Activated CD8-positive, alpha-beta memory T cell treated with anti-CD3 and anti-CD28 coated beads, Interleukin-2, amount 50 U/mL, for 24 hours (primary cell): ENCODE results near the gene FAM83E.
"Not testable (repeated sequence)": the region's sequence is repeated elsewhere in the genome, so short reads cannot be mapped to it uniquely, and the experiment has no call there.

ENCODE experiments used
- DNase-seq: peaks from one replicate; pipeline ENCODE4 v3.0.0-alpha.2; 2020; ENCODE audit errors: extremely low read depth

FAM83E gene

DNA sequence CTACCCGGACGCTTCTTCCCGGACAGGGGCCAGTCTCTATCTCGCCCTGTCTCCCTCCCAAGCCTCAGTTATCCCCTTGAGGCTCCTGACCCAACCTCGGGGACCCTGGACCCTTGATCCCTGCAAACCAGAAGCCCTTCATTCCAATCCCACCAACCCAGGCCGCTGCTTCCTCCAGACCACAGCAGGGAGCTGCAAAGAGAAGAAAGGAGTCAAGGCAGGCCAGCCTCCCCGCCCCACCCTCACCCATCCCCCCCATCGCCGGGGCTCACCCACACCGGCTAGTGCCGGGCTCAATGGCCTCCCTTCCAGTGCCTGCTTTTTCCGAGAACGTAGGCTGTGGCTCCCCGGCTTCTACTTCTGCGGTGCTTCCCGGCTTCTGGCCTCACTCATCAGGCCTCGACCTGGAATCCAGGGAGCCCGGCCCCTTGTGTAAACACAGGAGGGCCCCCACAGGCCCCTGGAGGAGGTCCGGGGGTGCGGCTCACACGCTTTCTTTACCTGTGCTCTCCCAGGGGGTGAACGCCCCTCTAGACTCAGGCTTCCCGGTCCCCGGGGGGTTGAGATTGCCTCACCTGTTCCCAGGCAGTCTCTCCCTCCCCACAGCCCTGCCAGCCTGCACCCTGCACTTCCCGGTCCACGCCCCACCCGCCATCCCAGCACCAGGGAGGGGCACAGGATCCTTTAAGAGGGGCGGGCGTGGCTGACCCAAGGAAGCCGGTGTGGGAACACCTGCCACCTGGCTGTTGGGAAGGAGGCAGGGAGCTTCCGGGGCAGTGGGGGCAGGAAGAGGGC, at the start of gene FAM83E:
Gene FAM83E, minus strand, starts transcription at position 641 of the 795 bp plus-strand sequence. CDS start 1,704 bp downstream, outside the sequence.
- DNase-seq, result no peak

DNA sequence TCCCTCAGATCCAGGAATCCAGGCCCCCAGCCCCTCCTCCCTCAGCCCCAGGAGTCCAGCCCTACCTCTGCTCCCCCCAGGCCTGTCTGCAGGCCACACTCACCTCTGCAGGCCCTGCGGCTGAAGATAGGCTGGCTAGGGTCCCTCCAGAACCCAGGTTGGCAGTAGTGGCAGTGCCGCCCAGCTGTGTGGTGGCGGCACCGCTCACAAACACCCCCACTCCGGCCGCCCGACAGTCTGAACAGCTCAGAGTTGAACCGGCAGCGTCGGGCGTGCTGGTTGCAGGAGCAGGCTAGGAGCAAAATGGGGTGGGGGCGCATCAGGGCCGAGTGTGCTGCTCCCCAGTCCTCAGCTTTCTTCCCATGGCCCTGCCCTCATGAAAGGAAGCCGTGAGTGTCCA, 49.6 kb upstream of the FAM83E start:
- no peak for DNase-seq

DNA sequence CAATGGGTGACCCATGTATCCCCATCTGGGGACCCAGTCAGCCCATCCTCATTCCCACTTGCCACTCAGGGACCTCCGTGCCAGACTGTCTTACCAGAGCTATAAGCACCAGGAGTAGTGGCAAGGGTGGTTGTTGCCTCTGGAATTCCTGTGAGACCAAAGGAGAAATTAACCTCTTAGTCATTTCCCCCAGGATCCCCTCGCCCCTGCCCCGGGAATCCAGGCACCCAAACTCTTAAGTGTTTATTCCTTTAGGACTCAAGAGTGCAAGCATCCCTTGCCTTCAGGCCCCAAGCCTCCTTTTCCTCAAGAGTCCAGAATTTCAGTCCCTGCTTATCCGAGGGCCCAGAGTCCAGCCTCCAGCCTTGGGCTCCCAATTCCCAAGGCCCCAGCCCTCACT, 48.8 kb upstream of the FAM83E start:
- no peak for DNase-seq

DNA sequence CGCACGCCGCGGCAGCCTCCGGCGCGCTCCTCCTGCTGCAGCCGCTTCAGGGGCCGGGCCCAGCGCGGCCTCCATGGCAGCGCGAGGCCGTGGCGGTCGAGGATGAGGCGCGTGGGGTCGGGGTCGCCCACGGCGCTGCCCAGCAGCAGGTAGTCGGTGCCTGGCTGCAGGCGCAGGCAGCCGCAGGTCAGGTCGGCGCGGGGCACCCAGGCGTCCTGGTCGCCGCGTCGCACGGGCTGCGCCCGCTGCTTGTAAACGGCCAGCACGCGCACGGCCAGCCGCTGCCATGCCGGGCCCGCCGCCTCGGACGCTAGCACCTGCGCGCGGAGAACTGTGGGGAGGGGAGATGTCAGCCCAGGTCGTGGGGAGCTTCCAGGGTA, 46.8 kb upstream of the FAM83E start:
- no peak for DNase-seq

DNA sequence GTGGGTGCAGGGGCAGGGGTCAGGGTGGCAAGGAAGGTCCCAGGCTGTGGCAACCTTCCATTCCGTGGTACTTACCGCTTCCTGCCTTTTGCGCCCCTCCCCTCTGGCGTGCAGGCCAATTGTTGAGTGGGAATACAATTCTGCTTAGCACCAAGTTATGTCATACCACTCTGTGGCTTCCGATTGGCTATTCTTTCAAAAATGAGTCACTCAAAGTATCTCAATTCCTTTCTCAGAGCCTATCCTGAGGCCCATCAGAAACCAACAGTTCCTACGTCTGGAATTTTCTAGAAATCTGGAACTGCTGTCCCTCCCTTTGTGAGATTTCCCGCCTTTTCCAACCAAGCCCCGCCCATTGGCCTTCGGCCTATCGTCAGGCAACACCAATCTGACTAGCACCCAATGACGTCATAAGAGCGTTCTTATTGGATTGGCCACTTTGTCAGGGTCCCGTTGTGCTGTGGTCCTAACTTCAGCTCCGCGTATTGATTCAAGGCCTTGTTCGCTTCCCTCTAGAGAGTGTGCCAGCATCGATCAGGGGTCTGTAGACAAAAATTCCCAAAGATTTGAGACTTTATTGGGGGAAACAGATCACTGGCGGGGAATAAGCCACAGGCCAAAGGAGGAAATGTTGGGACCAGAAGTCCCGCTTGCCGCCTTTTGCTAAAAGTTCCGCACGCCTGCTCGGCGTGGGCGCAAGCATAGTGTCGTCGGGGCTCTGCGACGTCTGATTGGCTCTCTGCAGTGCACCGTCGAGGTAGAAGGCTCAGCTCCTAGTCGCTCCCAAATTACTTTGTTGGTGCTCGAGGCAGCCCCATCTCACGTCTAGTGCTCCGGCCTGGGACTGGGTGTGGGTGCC, 46.2 kb upstream of the FAM83E start:
- peak; percentile 63 for DNase-seq

DNA sequence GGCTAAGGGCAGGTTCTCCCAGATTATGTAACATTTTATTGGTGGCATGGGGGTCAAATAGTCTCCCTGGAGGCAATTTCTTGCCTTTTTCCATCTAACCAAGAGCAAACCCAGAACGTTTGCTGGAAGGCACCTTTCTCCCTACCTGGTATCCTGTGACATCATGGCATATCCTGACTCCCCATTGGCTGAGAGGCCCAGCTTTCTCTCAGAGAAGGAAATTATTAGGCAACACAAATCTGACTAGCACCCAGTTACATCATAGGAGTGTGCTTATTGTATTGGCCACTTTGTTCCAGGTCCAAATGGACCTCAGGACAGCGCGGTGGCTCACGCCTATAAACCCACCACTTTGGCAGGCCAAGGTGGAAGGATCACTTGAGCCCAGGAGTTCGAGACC, 44.9 kb upstream of the FAM83E start:
- no peak for DNase-seq

DNA sequence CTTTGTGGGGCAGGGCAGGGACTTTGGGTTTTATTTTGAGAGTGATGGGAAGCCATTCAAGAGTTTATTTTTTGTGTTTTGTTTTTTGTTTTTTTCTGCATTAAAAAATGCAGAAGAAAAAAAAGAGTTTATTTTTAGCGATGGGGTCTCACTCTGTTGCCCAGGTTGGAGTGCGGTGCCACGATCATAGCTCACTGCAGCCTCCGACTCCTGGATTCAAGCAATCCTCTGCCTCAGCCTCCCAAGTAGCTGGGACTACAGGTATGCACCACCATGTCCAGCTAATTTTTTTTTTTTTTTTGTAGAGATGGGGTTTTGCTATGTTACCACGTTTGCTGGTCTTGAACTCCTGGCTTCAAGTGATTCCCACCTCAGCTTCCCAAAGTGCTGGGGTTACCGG, 43.6 kb upstream of the FAM83E start:
- DNase-seq, result no peak

DNA sequence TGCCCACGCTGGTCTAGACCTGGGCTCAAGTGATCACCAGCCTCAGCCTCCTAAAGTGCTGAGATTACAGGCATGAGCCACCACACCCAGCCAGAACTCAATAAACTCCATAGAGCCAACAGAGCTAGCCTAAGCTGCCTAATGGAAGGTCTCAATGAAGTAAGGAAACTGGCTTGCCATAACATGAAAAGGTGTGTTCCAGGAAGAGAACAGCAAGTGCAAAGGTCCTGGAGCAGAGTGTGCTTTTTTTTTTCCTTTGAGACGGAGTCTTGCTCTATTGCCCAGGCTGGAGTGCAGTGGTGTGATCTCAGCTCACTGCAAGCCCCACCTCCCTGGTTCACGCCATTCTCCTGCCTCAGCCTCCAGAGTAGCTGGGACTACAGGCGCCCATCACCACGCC, 43.0 kb upstream of the FAM83E start:
- not testable (repeated sequence) for DNase-seq

DNA sequence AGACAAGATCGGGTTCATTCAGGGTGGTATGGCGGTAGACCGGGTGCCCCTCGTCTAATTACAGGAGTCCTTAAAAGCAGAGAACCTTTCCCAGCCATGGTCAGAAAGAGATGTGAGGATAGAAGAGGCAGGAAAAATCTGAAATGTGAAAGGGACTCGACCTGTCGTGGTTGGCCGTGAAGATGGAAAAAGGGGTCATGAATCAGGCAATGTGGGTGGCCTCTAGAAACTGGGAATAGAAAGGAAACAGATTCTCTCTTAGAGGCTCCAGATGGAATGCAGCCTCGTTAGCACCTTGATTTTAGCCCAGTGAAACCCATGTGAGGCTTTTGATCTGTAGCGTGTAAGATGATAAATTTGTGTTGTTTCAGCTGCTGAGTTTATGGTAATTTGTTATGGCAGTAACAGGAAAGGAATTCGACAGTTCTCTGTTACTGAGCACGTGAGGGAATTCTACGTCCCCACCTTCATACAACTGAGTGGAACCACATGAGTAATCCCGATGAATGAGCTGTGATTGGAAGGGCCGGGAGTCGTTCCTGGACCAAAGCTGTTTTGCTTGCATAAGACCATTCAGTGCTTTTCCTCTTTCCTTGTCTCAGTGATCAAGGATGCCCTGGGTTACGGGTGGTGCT, 42.1 kb upstream of the FAM83E start:
- DNase-seq, result no peak

DNA sequence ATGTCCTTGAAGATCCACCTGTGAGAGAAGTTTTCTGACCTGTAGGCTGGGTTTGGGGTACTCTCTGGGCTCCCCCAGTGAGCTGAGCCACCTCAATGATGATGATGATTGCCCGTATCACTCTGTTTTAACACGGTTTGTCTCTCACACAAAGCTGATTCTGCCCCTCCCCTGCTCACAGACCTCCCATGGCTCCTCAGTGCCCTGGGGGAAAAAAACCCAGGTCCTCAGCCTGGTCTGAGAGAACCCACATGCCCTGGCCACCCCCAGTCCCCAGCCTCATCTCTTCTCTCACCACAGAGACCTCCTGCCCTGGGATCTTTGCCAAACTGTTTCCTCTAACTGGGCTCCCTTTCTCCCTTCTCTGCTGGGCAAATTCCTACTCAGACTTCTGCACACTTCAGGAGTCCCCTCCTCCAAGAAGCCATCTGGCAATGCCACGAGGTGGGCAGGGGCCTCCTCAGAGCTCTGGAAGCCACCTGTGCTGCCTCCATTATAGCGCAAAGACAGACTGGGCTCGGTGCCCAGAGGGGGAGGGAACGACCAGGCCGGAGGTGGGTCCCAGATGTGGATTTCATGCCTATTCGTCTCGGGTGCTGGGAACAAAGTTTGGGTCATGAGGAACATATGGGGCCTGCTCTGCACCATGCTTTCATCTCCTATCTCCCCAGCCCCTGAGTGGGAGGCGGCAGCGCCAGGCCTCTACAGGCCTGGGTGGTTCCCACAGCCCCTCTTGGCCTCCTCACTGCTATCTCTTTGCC, 39.6 kb upstream of the FAM83E start:
- no peak for DNase-seq

DNA sequence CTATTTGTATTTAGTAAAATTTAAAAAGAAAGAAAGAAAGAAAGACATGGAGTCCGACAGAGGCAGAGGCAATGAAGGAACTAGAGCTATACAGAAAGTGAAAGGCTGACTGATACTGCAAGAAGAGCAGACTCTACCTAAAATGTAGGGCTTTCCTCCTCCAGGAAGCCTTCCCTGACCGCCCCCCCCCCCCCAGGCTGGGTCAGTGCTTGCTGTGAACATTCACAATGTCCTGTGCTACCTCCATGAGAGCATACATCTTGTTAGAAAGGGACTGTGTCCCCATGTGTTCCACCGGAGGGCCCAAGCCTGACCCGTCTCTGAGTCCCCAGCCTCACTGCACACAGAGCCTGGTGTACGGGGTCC, 36.8 kb upstream of the FAM83E start:
- DNase-seq, result no peak

DNA sequence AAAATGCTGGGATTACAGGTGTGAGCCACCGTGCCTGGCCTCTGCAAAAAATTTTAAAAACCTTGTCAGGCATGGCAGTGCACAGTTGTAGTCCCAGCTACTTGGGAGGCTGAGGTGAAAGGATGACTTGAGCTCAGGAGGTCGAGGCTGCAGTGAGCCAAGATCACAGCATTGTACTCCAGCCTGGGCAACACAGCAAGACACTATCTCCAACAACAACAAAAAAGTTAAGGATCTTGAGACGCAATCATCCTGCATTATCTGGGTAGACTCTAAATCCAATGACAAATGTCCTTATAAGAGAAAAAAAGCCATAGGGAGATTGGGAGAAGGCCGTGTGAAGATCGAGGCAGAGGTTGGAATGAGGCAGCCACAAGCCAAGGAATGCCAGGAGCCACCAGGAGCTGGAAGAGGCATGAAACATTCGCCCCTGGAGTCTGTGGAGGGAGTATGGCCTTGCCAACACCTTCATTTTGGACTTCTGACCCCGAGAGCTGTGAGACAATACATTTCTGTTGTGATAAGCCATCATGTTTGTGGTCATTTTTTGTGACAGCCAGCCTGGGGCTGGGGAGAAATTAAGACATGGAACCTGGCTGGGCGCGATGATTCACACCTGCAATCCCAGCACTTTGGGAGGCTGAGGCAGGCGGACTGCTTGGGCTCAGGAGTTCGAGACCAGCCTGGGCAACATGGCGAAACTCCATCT, 36.3 kb upstream of the FAM83E start:
- DNase-seq, result no peak

DNA sequence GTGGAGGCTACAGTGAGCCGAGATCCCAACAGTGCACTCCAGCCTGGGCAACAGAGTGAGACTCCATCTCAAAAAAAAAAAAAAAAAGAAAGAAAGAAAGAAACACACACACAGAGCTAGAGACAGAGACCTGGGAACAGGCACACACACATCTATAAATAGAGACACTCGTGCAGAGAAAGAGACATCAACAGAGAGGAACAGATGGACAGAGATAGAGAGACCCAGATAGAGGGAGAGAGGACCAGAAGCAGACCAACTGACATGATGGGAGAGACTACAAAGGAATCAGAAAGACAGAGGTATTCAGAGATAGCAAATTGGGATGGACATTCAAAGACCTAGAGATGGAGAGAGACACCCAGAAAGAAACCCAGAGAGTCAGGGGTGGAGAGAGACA, 33.3 kb upstream of the FAM83E start:
- DNase-seq, result no peak

DNA sequence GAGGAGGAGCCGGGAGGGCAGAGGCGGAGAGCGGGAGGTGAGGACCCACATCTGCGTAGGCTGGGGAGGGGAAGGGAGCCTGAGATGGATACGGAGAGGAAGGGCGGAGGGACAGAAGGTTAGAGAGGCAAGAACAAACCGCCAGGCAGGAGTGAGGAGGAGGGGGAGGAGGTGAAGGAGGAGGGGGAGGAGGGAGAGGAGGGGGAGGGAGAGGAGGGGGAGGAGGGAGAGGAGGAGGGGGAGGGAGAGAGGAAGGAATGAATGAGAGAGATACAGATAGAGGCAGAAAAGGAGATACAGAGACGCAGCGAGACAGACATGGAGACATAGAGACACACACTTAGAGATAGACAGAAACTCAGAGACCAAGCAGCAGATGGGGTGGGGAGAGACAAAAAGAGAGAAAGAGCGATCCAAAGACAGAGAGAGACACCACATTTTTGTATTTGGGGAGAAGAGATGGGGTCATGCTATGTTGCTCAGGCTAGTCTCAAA, 31.9 kb upstream of the FAM83E start:
- DNase-seq, result no peak

DNA sequence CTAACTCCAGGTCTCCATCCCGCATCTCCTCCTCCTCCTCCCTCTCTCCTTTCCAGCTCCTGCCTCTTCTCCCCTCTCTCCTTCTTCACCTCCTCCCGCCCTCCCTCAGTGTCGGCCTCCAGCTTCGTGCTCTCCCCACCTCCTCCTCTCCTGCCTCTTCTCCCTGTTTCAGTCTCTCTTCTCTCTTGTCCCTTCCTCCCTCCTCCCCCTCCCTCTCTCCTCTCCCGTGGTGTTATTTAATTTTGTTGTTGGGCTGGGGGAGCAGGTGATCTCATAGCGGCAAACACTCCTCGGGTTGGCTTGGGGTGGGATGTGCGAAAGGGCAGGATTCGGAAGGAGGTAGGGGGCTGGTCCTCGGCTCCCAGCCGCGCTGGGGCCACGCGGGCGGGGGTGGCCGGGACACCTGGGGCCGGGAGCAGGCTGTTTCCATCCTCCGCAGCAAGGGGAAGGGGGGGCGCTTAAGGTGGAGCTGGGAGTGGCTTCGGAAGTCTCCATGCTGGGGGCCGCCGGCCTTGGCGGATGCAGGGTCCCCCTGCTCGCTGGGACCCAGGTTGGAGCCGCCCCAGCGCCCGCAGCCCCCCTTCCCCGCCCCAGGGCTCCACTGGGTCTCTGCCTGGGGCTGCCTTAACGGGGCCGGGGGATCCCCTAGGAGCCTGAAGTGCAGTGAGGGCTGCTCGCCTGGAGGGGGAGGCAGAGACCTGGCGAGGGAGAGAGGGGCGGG, 31.3 kb upstream of the FAM83E start, which contains the start of gene CA11:
Gene CA11, minus strand, starts transcription at position 187 of the 721 bp plus-strand sequence. CDS start 555 bp downstream, outside the sequence.
- DNase-seq, result peak; percentile 76

DNA sequence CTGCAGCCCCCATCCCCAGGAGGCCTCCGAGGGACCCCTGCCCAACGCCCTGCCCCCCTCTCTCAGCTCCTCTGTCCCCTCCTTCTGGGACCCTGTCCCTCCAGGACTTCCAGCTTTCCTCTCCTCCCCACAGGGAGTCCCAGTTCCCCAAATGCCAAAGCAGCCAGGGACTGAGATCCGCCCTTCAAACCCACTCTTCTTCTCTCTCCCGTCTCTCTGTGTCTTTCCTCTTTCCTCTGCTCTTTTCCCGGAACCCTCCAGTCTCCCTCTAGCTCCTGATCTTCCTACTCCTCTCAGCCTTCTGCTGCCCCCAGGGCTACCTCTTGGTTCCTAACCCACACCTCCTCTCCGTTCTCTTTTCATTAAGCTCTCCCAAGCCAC, 30.7 kb upstream of the FAM83E start:
- no peak for DNase-seq

DNA sequence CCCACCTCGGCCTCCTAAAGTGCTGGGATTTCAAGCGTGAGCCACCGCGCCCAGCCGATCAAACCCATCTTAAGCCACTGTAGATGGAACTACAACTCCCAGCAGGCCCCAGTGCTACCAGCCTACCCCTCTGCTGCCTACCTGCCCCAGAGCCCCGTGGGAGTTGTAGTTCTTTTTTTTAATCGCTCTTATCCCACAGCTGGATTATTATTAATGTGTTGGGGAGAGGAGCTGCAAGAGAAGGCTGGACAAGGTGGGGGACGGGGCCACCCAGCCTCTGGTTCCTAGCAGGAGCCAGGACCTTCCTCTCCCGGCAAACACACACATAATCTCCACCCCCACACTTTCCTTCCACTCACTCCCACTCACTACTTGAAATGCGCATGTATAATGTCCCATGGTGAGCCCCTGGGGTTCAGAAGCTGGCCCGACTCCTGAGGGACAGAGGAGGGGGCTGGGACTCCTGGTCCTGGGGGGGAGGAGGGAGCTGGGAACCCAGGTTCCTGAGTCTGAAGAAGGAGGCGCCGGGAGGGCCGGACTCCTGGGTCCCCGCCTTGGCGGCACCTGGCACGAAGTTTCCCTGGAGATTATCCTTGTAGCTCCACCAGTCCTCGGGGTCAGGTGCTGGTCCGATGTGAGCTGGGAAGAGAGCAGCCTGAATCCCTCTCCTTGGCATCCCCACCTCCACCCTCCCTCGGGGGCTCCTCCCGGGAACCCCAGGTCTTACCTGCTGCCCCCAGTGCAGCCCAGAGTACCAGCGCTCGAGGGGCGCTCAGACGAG, 30.2 kb upstream of the FAM83E start:
- DNase-seq, result no peak

DNA sequence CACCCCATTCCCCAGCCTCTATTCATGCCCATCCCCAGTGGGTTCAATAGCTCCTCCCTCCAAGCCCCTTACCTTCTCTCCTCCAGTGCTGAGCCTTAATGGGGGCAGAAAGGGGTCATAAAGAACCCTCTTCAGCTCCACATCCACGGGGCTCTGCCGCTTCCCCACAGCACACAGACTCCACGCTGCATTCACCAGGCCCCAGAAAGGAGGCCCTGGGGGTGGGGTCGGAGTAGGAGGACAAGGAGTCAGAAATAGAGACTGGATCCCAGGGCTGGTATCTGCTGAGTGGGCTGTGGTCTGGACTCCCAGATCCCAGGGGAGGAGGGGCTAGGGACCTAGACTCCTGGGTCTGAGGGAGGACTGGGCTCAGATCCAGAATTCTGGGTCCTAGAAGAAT, 29.5 kb upstream of the FAM83E start:
- DNase-seq, result no peak

DNA sequence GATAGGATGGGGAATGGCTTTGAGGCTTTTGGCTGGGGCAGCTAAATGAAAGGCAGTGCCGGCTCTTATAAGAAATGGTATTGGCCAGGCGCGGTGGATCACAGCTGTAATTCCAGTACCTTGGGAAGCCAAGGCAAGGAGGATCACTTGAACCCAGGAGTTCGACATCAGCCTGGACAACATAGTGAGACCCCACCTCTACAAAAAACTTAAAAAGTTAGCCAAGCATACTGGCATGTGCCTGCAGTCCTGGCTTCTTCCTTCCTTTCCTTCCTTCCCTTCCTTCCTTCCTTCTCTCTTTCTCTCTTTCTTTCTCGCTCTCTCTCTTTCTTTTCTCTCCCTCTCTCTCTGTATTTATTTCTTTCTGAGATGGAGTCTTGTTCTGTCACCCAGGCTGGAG, 28.0 kb upstream of the FAM83E start:
- no peak for DNase-seq

DNA sequence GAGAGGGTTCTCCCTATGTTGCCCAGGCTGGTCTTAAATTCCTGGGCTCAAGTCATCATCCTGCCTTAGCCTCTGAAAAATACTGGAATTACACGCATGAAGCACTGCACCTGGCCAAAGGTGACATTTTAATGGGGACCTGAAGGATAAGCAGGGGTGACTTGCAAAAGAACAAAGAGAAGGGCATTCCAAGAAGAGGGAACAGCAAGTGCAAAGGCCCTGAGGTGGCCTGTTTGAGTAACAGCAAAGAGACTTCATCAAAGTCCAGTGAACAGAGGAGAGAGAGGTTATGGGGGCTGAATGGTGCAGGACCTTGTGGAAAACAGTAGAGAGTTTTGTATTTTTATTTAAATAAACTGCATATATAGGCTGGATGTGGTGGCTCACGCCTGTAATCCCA, 27.0 kb upstream of the FAM83E start:
- no peak for DNase-seq
